Fibroblast of mammary gland (primary cell): ENCODE measurements around the gene ETV5.
A peak's percentile ranks its signal among the peaks of the same experiment; 100 is the strongest.
"Not testable (repeated sequence)": the region's sequence is repeated elsewhere in the genome, so short reads cannot be mapped to it uniquely, and the experiment has no call there.

Experiments
- DNase-seq: peaks from one replicate; pipeline ENCODE4 v3.0.0-alpha.2; 2010; ENCODE audit warnings: low read depth
- H3K4me3 ChIP-seq: 2 replicates; pipeline ENCODE4 v1.5.1; 2011; ENCODE audit warnings: low read depth, mild to moderate bottlenecking, low read length, moderate library complexity; ENCODE audit not compliant: control insufficient read depth
- CTCF ChIP-seq: conservative IDR thresholded peaks from 2 replicates; pipeline ENCODE4 v1.5.1; 2011; ENCODE audit warnings: low read depth, low read length, inconsistent platforms; ENCODE audit not compliant: control insufficient read depth, insufficient read depth

Gene ETV5

GRCh38 chr3:186024210-186024609 lies 84.7 kb downstream of the ETV5 start:
- TF ChIP-seq CTCF, result no peak
- no peak overlapping the region for H3K4me3 ChIP-seq
- peak; percentile 75 for DNase-seq

- DNase-seq, result peak; percentile 35
- TF ChIP-seq CTCF, result no peak
- H3K4me3 ChIP-seq, result no peak overlapping the region
These were observed 86.0 kb downstream of the ETV5 start for GRCh38 chr3:186022931-186023330.

GRCh38 chr3:186021673-186022362 lies 87.1 kb downstream of the ETV5 start:
- TF ChIP-seq CTCF, result no peak
- no peak overlapping the region for H3K4me3 ChIP-seq
- DNase-seq, result peak; percentile 95

GRCh38 chr3:186021250-186021649 lies 87.6 kb downstream of the ETV5 start:
- H3K4me3 ChIP-seq, DNase-seq: not testable (repeated sequence)

- DNase-seq, H3K4me3 ChIP-seq: not testable (repeated sequence)
These were observed 89.6 kb downstream of the ETV5 start for GRCh38 chr3:186019288-186019687.

GRCh38 chr3:186014866-186015265 lies 94.0 kb downstream of the ETV5 start:
- DNase-seq, result no peak
- H3K4me3 ChIP-seq, result no peak overlapping the region
- no peak for TF ChIP-seq CTCF

- no peak for TF ChIP-seq CTCF
- no peak for DNase-seq
- H3K4me3 ChIP-seq, result no peak overlapping the region
These were observed 95.6 kb downstream of the ETV5 start for GRCh38 chr3:186013312-186013711.

- TF ChIP-seq CTCF, result no peak
- DNase-seq, result no peak
- no peak overlapping the region for H3K4me3 ChIP-seq
These were observed 96.8 kb downstream of the ETV5 start for GRCh38 chr3:186012137-186012536.
